ENCODE data around the gene BRAF. TPM values are rescaled to one million over a fixed set of nuclear protein-coding genes. Genes with fewer than 3 reads are reported as not detected.
"Not testable (repeated sequence)": the region's sequence is repeated elsewhere in the genome, so short reads cannot be mapped to it uniquely, and the experiment has no call there.

Gene BRAF
- total RNA-seq, 1 experiment from 2014 or later: 15.2 TPM

DNA sequence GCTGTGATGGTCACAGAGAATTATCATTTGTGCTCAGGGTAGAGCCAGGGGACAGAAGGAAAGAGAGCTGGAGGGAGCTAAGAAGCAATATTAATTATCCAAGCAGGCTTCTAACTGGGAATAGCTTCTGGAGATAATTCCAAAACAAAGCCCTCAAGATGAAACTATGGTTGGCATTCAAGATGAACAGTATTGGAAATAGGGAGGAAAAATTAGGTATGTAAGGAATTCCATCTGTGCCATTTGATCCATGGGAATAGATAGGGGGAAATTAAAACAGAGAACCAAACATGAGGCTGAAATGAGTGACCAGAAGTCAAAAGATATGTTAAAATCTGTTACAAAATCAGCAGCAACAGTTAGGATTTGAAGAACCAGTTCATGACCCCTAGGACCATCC, 152.9 kb downstream of the BRAF start:
- BruUV-seq (replicated peaks): no TSS peak
- POLR2A ChIA-PET (ENCODE audit: unreplicated experiment): no interaction called here
- CTCF ChIA-PET: interaction anchor here (0.5 kb wide), 1 partner anchor 214 kb away, joined by 3 read pairs; no protein-coding TSS in a partner anchor

DNA sequence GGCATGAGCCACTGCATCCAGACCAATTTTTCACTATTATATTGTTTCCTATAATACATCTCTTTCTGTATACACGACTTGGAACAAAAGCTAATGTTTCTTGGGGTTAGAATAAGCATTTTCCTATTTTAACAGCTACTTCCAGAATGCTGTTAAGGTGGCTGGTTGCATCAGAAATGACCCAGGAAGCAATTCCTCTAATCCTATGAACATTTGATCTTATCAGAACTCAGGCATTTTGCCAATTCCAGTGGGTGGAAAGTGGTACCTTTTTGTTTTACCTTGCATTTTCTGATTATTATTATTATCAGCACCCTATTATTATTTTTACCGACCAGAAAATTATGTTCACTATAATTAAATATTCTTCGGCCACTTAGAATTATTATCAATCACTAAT, 154.9 kb downstream of the BRAF start:
- Histone ChIP-seq H3K4me2 (ENCODE audit: low read length) (no peak overlapping the region), H3K9me3 (ENCODE audit: low read length) (no peaks in the 10 kb centered on the region), H3K4me3 (ENCODE audit: low read length) (no peak overlapping the region), H3K36me3 (ENCODE audit: low read depth, low read length) (no peaks in the 10 kb centered on the region), H2AFZ (ENCODE audit: low read length) (no peak overlapping the region), H3K9me2 (replicated peaks; ENCODE audit: low read length) (no peaks in the 10 kb centered on the region), H4K20me1 (ENCODE audit: low read length) (no peaks in the 10 kb centered on the region), H3K27me3 (ENCODE audit: low read length) (no peaks in the 10 kb centered on the region), H3K9ac (ENCODE audit: low read length) (no peak overlapping the region), H3K4me1 (ENCODE audit: insufficient read depth, low read length) (no peaks in the 10 kb centered on the region), H3K27ac (ENCODE audit: low read length) (no peak overlapping the region), H3F3A (ENCODE audit: low read length, unreplicated experiment) (no peaks in the 10 kb centered on the region), H3K79me2 (ENCODE audit: low read length) (no peaks in the 10 kb centered on the region)
- ChIA-PET POLR2A (ENCODE audit: unreplicated experiment) (no interaction called here), CTCF (no interaction called here)
- ATAC-seq (no peak), DNase-seq (no peak)
- no TSS peak for BruUV-seq (replicated peaks)
- intact Hi-C loops (cut with micrococcal nuclease): no loop called here
- TF ChIP-seq EZH2phosphoT487 (IDR thresholded peaks at IDR 0.05; ENCODE audit: borderline replicate concordance, low read length) (no peak), EZH2 (IDR thresholded peaks at IDR 0.05; ENCODE audit: low read length, unreplicated experiment) (no peak)
- TF ChIP-seq, protein P1, sequence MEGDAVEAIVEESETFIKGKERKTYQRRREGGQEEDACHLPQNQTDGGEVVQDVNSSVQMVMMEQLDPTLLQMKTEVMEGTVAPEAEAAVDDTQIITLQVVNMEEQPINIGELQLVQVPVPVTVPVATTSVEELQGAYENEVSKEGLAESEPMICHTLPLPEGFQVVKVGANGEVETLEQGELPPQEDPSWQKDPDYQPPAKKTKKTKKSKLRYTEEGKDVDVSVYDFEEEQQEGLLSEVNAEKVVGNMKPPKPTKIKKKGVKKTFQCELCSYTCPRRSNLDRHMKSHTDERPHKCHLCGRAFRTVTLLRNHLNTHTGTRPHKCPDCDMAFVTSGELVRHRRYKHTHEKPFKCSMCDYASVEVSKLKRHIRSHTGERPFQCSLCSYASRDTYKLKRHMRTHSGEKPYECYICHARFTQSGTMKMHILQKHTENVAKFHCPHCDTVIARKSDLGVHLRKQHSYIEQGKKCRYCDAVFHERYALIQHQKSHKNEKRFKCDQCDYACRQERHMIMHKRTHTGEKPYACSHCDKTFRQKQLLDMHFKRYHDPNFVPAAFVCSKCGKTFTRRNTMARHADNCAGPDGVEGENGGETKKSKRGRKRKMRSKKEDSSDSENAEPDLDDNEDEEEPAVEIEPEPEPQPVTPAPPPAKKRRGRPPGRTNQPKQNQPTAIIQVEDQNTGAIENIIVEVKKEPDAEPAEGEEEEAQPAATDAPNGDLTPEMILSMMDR (conservative IDR thresholded peaks at IDR 0.05; ENCODE audit: low read depth, low read length): no peak

More for the DNA sequence above, 152.9 kb downstream of the BRAF start:
- Histone ChIP-seq H3F3A (ENCODE audit: low read length, unreplicated experiment) (no peaks in the 10 kb centered on the region), H3K4me2 (ENCODE audit: low read length) (no peak overlapping the region), H3K36me3 (ENCODE audit: low read depth, low read length) (peaks cover 3% of the 10 kb centered on the region), H3K27ac (ENCODE audit: low read length) (no peak overlapping the region), H3K27me3 (ENCODE audit: low read length) (no peaks in the 10 kb centered on the region), H3K9ac (ENCODE audit: low read length) (no peak overlapping the region), H2AFZ (ENCODE audit: low read length) (no peak overlapping the region), H4K20me1 (ENCODE audit: low read length) (no peaks in the 10 kb centered on the region), H3K9me2 (replicated peaks; ENCODE audit: low read length) (no peaks in the 10 kb centered on the region), H3K4me1 (ENCODE audit: insufficient read depth, low read length) (no peaks in the 10 kb centered on the region), H3K79me2 (ENCODE audit: low read length) (no peaks in the 10 kb centered on the region), H3K4me3 (ENCODE audit: low read length) (no peak overlapping the region), H3K9me3 (ENCODE audit: low read length) (no peaks in the 10 kb centered on the region)
- ATAC-seq (no peak), DNase-seq (no peak)
- intact Hi-C loops (cut with micrococcal nuclease): no loop called here
- TF ChIP-seq, protein P1 (conservative IDR thresholded peaks at IDR 0.05; ENCODE audit: low read depth, low read length): no peak
- TF ChIP-seq EZH2 (IDR thresholded peaks at IDR 0.05; ENCODE audit: low read length, unreplicated experiment): no peak
- no peak for TF ChIP-seq EZH2phosphoT487 (IDR thresholded peaks at IDR 0.05; ENCODE audit: borderline replicate concordance, low read length)

DNA sequence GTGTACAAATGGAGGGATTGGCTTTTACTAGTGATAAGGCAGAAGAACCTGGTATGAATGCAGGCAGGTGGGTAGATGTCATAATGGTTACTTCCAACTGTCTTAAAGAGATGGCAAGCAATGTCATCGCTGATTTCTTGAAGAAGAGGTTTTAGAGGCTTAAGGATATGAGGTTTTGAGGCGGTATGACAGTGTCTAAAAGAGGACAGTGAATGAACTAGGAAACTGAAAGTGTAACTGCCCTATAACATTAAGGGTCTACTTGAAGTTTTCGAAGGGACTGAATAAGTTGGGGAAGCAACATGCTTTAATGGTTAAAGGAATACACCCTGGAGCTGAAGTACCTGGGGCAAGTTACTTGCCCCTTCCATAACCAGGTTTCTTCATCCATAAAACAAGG, 157.3 kb downstream of the BRAF start:
- Histone ChIP-seq H3K9ac (ENCODE audit: low read length) (no peak overlapping the region), H3K27me3 (ENCODE audit: low read length) (no peaks in the 10 kb centered on the region), H3K27ac (ENCODE audit: low read length) (no peak overlapping the region), H4K20me1 (ENCODE audit: low read length) (no peaks in the 10 kb centered on the region), H3K9me2 (replicated peaks; ENCODE audit: low read length) (no peaks in the 10 kb centered on the region), H3K4me2 (ENCODE audit: low read length) (no peak overlapping the region), H2AFZ (ENCODE audit: low read length) (no peak overlapping the region), H3K79me2 (ENCODE audit: low read length) (no peaks in the 10 kb centered on the region), H3K4me1 (ENCODE audit: insufficient read depth, low read length) (no peaks in the 10 kb centered on the region), H3K9me3 (ENCODE audit: low read length) (no peaks in the 10 kb centered on the region), H3K36me3 (ENCODE audit: low read depth, low read length) (no peaks in the 10 kb centered on the region), H3K4me3 (ENCODE audit: low read length) (no peak overlapping the region), H3F3A (ENCODE audit: low read length, unreplicated experiment) (no peaks in the 10 kb centered on the region)
- DNase-seq (no peak), ATAC-seq (no peak)
- intact Hi-C loops (cut with micrococcal nuclease): no loop called here
- ChIA-PET CTCF (no interaction called here), POLR2A (ENCODE audit: unreplicated experiment) (no interaction called here)
- BruUV-seq (replicated peaks): no TSS peak
- no peak for TF ChIP-seq EZH2 (IDR thresholded peaks at IDR 0.05; ENCODE audit: low read length, unreplicated experiment)
- TF ChIP-seq, protein P1 (conservative IDR thresholded peaks at IDR 0.05; ENCODE audit: low read depth, low read length): no peak
- no peak for TF ChIP-seq EZH2phosphoT487 (IDR thresholded peaks at IDR 0.05; ENCODE audit: borderline replicate concordance, low read length)

DNA sequence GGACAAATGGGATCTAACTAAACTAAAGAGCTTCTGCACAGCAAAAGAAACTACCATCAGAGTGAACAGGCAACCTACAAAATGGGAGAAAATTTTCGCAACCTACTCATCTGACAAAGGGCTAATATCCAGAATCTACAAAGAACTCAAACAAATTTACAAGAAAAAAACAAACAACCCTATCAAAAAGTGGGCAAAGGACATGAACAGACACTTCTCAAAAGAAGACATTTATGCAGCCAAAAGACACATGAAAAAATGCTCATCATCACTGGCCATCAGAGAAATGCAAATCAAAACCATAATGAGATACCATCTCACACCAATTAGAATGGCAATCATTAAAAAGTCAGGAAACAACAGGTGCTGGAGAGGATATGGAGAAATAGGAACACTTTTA, 159.3 kb downstream of the BRAF start:
- H3F3A ChIP-seq (ENCODE audit: low read length, unreplicated experiment); H3K9ac ChIP-seq (ENCODE audit: low read length); H3K4me1 ChIP-seq (ENCODE audit: insufficient read depth, low read length); H4K20me1 ChIP-seq (ENCODE audit: low read length); BruUV-seq (replicated peaks); CTCF ChIA-PET; ATAC-seq; POLR2A ChIA-PET (ENCODE audit: unreplicated experiment); H3K9me3 ChIP-seq (ENCODE audit: low read length); intact Hi-C loops (cut with micrococcal nuclease); H3K79me2 ChIP-seq (ENCODE audit: low read length); H3K9me2 ChIP-seq (replicated peaks; ENCODE audit: low read length); H3K36me3 ChIP-seq (ENCODE audit: low read depth, low read length); H3K27me3 ChIP-seq (ENCODE audit: low read length); H3K27ac ChIP-seq (ENCODE audit: low read length); H3K4me3 ChIP-seq (ENCODE audit: low read length); H2AFZ ChIP-seq (ENCODE audit: low read length); H3K4me2 ChIP-seq (ENCODE audit: low read length); DNase-seq: not testable (repeated sequence)

Measured in PC-3 (cell line).